Skeletal muscle tissue (tissue), 4 donors: ENCODE results near the gene RRP7A. TPM values are rescaled to one million over a fixed set of nuclear protein-coding genes. Genes with fewer than 3 reads are reported as not detected.
"Not testable (repeated sequence)": the region's sequence is repeated elsewhere in the genome, so short reads cannot be mapped to it uniquely, and the experiment has no call there.

Experiments used
- H3K27ac ChIP-seq: one replicate; pipeline ENCODE4 v1.7.0; 2013; ENCODE audit warnings: mild to moderate bottlenecking, low read depth, low read length, inconsistent platforms
- H3K27me3 ChIP-seq, 3 donors: one replicate each; pipeline ENCODE4 v1.7.0; 2013; ENCODE audit warnings: low read length in 3 of 3; ENCODE audit not compliant: control insufficient read depth in 3 of 3, insufficient read depth in 3 of 3
- H3K36me3 ChIP-seq, 3 donors: one replicate each; pipeline ENCODE4 v1.7.0; 2013; ENCODE audit warnings: low read length in 3 of 3; ENCODE audit not compliant: control insufficient read depth in 3 of 3, insufficient read depth in 3 of 3
- H3K4me1 ChIP-seq, 3 donors: one replicate each; pipeline ENCODE4 v1.7.0; 2013; ENCODE audit warnings: low read length in 3 of 3, mild to moderate bottlenecking in 3 of 3; ENCODE audit not compliant: control insufficient read depth in 3 of 3, insufficient read depth in 3 of 3
- H3K4me3 ChIP-seq, 3 donors: one replicate each; pipeline ENCODE4 v1.7.0; 2013; ENCODE audit warnings: low read length in 3 of 3
- H3K9ac ChIP-seq, 3 donors: one replicate each; pipeline ENCODE4 v1.7.0; 2013; ENCODE audit warnings: low read length in 3 of 3, mild to moderate bottlenecking in 3 of 3, moderate library complexity in 2 of 3, low read depth in 1 of 3
- H3K9me3 ChIP-seq, 3 donors: one replicate each; pipeline ENCODE4 v1.7.0; 2013; ENCODE audit warnings: low read length in 3 of 3; ENCODE audit not compliant: control insufficient read depth in 3 of 3
- total RNA-seq: library from RNA; depleted of rRNA; stranded (reverse); fragments of >200 nt; gene quantifications from one replicate; pipeline ENCODE4 v1.2.3, GENCODE V29; 2014
- donor health status: Osteomylitis.

Gene RRP7A
- total RNA-seq, 1 donor from 2014 or later = 13.0 TPM

GRCh38 chr22:42553475-42554361 is 34.1 kb upstream of the RRP7A start, which contains the start of gene SERHL2:
TSS of gene SERHL2 (plus strand) at chr22:42553956. CDS start at chr22:42554021, 65 bp downstream.
- peak within 1 kb of the TSS; percentile 66 to 93 (median 77) for H3K4me3 ChIP-seq
- no peaks in the 10 kb centered on the region for H3K9me3 ChIP-seq
- peaks cover 2 to 13% (median 8%) of the 10 kb centered on the region in 3 donors for H3K27me3 ChIP-seq
- no peaks in the 10 kb centered on the region for H3K36me3 ChIP-seq
- H3K9ac ChIP-seq = peak within 1 kb of the TSS; percentile 61 to 77 (median 70)
- H3K4me1 ChIP-seq = peaks cover 6 to 11% (median 7%) of the 10 kb centered on the region in 3 donors
- H3K27ac ChIP-seq = no peak within 1 kb of the TSS

DNA sequence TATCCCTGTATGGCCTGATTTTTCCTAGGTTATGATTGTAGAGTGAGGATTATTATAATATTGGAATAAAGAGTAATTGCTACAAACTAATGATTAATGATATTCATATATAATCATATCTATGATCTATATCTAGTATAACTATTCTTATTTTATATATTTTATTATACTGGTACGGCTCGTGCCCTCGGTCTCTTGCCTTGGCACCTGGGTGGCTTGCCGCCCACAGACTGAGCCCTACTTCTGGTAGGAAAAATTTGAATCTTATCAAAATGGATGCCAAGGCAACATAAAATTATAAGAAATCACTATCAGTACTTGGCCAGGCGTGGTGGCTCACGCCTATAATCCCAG is 32.7 kb upstream of the RRP7A start:
- not testable (repeated sequence) for H3K36me3 ChIP-seq, H3K27ac ChIP-seq, H3K9ac ChIP-seq, H3K4me3 ChIP-seq, H3K9me3 ChIP-seq
- Histone ChIP-seq H3K27me3 (peaks cover 2 to 13% (median 8%) of the 10 kb centered on the region in 3 donors), H3K4me1 (peaks cover 6 to 11% (median 7%) of the 10 kb centered on the region in 3 donors)

GRCh38 chr22:42549331-42550060 is 29.9 kb upstream of the RRP7A start:
- Histone ChIP-seq H3K27ac (no peak overlapping the region), H3K4me3 (no peak overlapping the region), H3K9me3 (no peaks in the 10 kb centered on the region)

DNA sequence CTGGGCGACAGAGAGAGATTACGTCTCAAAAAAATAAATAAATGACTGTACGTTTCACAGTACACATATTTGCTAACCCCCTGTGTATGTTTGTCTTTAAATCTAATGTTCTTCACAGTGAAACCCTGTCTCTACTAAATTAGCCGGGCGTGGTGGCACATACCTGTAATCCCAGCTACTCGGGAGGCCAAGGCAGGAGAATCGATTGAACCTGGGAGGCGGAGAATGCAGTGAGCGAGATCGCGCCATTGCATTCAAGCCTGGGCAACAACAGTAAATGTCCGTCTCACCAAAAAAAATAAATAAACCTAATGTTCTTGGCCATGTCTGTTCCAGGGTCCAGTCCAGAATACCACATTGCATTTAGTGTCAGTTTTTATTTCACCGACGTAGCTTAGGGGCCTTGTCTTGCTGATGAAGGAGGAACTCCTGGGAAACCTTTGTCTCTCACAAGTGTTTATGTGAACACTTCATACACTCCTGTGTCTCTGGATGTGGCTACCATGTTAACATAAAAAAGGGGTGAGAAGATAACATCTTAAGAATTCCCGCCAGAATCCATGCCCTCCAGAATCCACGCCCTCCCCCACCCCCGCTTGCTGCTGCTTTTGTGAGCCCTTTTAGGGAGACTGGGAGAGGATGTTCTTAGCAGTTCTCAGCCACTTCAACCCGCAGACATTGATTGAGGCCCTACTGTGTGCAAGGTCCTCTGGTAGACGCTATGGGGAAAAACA is 29.2 kb upstream of the RRP7A start:
- Histone ChIP-seq H3K36me3 (no peaks in the 10 kb centered on the region), H3K27me3 (peaks cover 2 to 8% (median 7%) of the 10 kb centered on the region in 3 donors), H3K9ac (no peak overlapping the region), H3K9me3 (no peaks in the 10 kb centered on the region), H3K4me1 (peaks cover under 1 to 4% (median 2%) of the 10 kb centered on the region in 3 donors), H3K27ac (no peak overlapping the region), H3K4me3 (no peak overlapping the region)

More at GRCh38 chr22:42549331-42550060, 29.9 kb upstream of the RRP7A start:
- Histone ChIP-seq H3K9ac (no peak overlapping the region), H3K36me3 (no peaks in the 10 kb centered on the region), H3K27me3 (peaks cover 2 to 13% (median 8%) of the 10 kb centered on the region in 3 donors), H3K4me1 (peaks cover 6 to 11% (median 7%) of the 10 kb centered on the region in 3 donors)

DNA sequence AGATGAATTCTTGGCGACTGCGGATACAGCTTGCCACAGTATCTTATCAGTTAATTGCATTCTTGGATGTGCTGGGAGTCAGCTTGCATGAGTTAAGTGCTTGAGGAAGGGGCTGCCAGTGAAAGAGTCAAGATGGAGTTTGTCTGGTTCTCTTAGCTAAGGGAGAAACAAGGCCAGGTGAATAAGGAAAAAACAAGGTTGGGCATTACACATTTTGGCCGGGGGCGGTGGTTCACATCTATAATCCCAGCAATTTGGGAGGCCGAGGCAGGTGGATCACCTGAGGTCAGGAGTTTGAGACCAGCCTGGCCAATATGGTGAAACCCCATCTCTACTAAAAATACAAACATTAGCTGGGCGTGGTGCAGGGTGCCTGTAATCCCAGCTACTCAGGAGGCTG is 28.5 kb upstream of the RRP7A start:
- H3K4me3 ChIP-seq, H3K36me3 ChIP-seq, H3K27me3 ChIP-seq, H3K9ac ChIP-seq, H3K4me1 ChIP-seq, H3K27ac ChIP-seq, H3K9me3 ChIP-seq: not testable (repeated sequence)

GRCh38 chr22:42547562-42547961 is 28.0 kb upstream of the RRP7A start:
- Histone ChIP-seq H3K9me3 (no peaks in the 10 kb centered on the region), H3K36me3 (no peaks in the 10 kb centered on the region), H3K9ac (no peak overlapping the region), H3K27me3 (peaks cover 0 to 8% (median 7%) of the 10 kb centered on the region in 3 donors), H3K4me1 (no peaks in the 10 kb centered on the region), H3K27ac (no peak overlapping the region), H3K4me3 (no peak overlapping the region)

- Histone ChIP-seq H3K27ac (no peak overlapping the region), H3K36me3 (no peaks in the 10 kb centered on the region), H3K4me3 (no peak overlapping the region), H3K27me3 (peaks cover 0 to 8% (median 7%) of the 10 kb centered on the region in 3 donors), H3K4me1 (no peaks in the 10 kb centered on the region), H3K9me3 (no peaks in the 10 kb centered on the region), H3K9ac (no peak overlapping the region)
These were observed 25.1 kb upstream of the RRP7A start for GRCh38 chr22:42544686-42545085.

GRCh38 chr22:42539236-42539771 is 19.7 kb upstream of the RRP7A start:
- H3K4me3 ChIP-seq, H3K9me3 ChIP-seq, H3K27me3 ChIP-seq, H3K4me1 ChIP-seq, H3K27ac ChIP-seq, H3K36me3 ChIP-seq, H3K9ac ChIP-seq: not testable (repeated sequence)

- not testable (repeated sequence) for H3K27ac ChIP-seq, H3K4me1 ChIP-seq, H3K9ac ChIP-seq, H3K36me3 ChIP-seq, H3K9me3 ChIP-seq, H3K27me3 ChIP-seq, H3K4me3 ChIP-seq
These were observed 17.7 kb upstream of the RRP7A start for GRCh38 chr22:42537199-42537831.
